Activated CD4-positive, alpha-beta T cell treated with anti-CD3 and anti-CD28 coated beads, Interleukin-2, amount 10 ng/mL, durations not matched to agents 24 days and 14 days (primary cell): ENCODE results near the gene USP12. TPM values are rescaled to one million over a fixed set of nuclear protein-coding genes. Genes with fewer than 3 reads are reported as not detected.
"Not testable (repeated sequence)": the region's sequence is repeated elsewhere in the genome, so short reads cannot be mapped to it uniquely, and the experiment has no call there.

Experiments
- DNase-seq: peaks from one replicate; pipeline ENCODE4 v3.0.0; 2022
- H3K27ac Mint-ChIP-seq: one replicate; pipeline ENCODE4 v1.8.0; 2022; ENCODE audit warnings: mild to moderate bottlenecking, mixed read lengths
- H3K27me3 Mint-ChIP-seq: one replicate; pipeline ENCODE4 v1.8.0; 2022; ENCODE audit warnings: mixed read lengths
- H3K36me3 Mint-ChIP-seq: one replicate; pipeline ENCODE4 v1.8.0; 2022; ENCODE audit warnings: low read depth, mild to moderate bottlenecking, mixed read lengths
- H3K4me1 Mint-ChIP-seq: one replicate; pipeline ENCODE4 v1.8.0; 2021; ENCODE audit warnings: mixed read lengths
- H3K4me3 Mint-ChIP-seq: one replicate; pipeline ENCODE4 v1.8.0; 2022; ENCODE audit warnings: mild to moderate bottlenecking, moderate library complexity, mixed read lengths
- H3K9me3 Mint-ChIP-seq: one replicate; pipeline ENCODE4 v1.8.0; 2021; ENCODE audit warnings: mixed read lengths
- intact Hi-C: fragments of 100-400 bp; cut with micrococcal nuclease; formaldehyde crosslinking; loops from one replicate; pipeline ENCODE4 v1.15.1; 2023
- total RNA-seq: library from RNA; stranded (reverse); gene quantifications from 2 replicates; pipeline ENCODE4 v1.2.3, GENCODE V29; 2022

Gene USP12
- total RNA-seq, 1 donor from 2014 or later = 47.0 TPM

DNA sequence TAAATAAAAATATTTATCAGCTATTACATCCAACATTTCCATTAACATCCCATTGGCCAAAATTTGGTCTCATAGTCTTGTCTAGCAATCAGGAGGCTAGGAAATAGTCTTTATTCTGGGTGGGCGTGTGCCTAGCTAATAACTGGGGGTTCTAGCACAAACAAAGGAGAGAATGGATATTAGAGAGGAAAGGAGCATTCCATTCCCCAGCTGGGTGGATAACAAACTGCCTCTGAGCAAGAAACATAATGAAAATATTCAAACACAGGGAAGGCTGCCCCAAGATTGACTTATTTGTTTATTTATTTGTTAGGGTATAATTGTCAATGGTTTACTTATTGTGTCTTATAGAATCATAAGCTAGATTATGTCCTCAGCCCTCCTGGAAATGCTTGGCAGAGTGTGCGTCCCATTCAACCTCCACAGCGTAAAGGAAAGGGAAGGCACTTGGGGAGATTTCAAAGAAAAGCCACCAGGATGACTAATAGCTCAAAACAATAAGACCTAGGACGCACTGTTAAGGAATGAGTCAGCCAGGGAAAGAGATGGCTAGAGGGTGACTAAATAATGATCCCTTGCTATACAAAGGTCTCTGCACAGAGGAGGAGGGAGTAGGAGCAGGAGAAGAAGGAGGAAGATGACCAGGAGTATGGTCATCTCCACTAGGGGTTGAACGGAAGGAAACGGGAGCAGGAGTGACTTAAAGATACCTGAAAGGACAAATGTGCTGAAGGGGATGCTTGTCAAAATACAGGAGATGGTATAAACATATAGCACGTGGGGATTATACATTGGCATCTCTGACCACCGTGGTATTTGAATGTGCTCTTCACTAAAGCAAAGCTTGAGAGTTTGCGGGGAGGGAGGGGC lies 23.5 kb upstream of the USP12 start:
- H3K9me3 Mint-ChIP-seq = no peaks in the 10 kb centered on the region
- peaks cover 2% of the 10 kb centered on the region for H3K27me3 Mint-ChIP-seq
- no peak for DNase-seq
- intact Hi-C loops = loop anchor here (1.0 to 2.0 kb wide), 2 partner anchors 23 to 64 kb away; no protein-coding TSS in a partner anchor
- peak overlapping the region; percentile 19 for H3K4me3 Mint-ChIP-seq
- H3K27ac Mint-ChIP-seq = peak overlapping the region; percentile 15
- peaks cover 16% of the 10 kb centered on the region for H3K4me1 Mint-ChIP-seq
- H3K36me3 Mint-ChIP-seq = no peaks in the 10 kb centered on the region

DNA sequence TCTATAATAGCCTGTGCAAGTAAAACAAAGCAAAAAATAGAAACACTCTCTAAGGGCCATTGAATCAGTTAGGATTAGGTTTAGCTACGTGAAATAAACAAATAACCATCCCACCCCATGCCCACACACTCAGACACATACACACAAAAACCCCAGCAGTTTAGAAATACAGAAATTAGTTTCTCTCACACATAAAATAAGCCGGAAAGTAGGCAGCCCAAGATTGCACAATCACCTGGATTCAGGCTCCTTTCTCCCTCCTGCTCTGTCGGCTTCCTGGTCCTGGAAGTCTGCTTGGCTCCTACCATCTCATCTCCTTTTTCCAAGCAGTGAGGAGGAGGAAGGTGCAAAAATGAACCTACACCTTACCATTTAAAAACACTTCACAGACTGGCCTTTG lies 22.6 kb upstream of the USP12 start:
- Mint-ChIP-seq H3K36me3 (no peaks in the 10 kb centered on the region), H3K27me3 (peaks cover 2% of the 10 kb centered on the region), H3K9me3 (no peaks in the 10 kb centered on the region), H3K27ac (no peak overlapping the region), H3K4me1 (peaks cover 16% of the 10 kb centered on the region), H3K4me3 (no peak overlapping the region)
- DNase-seq = no peak
- intact Hi-C loops = loop anchor here (2.0 kb wide), 1 partner anchor 63 kb away; no protein-coding TSS in a partner anchor

DNA sequence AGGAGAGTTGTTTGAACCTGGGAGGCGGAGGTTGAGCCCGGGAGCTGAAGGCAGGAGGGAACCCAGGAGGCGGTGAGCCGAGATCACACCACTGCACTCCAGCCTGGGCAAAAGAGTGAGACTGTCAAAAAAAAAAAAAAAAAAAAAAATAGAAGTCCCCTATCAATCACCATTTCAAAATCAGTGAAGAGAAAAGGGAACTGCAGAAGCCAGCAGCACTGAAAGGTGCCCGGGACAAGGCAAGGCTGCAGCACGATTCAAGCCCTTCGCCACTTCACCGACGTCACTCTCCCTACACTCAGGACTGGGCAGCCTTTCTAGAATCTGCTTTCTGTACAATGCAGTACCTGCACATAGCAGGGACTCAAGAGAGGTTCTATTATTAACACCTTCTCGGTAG lies 21.9 kb upstream of the USP12 start:
- H3K9me3 Mint-ChIP-seq = no peaks in the 10 kb centered on the region
- intact Hi-C loops = no loop called here
- H3K36me3 Mint-ChIP-seq = no peaks in the 10 kb centered on the region
- DNase-seq = no peak
- peaks cover 16% of the 10 kb centered on the region for H3K4me1 Mint-ChIP-seq
- no peak overlapping the region for H3K4me3 Mint-ChIP-seq
- H3K27me3 Mint-ChIP-seq = peaks cover 5% of the 10 kb centered on the region
- H3K27ac Mint-ChIP-seq = no peak overlapping the region

DNA sequence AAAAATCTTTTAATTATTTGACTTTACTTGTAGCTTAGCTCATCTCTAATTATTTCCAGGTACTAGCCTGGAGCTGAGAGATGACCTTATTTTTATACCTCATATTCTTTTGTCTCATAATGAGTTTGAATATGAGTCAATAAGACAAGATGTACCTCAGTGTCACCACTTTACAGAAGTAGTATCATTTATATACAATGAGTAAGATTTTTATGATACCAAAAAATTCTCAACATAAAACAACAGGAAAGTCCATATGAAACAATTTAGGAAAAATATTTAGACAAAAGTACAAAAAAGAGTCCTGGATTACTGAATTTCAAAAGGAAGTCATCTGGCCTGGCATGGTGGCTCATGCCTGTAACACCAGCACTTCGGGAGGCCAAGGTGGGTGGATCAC lies 21.4 kb upstream of the USP12 start:
- peaks cover 16% of the 10 kb centered on the region for H3K4me1 Mint-ChIP-seq
- H3K27ac Mint-ChIP-seq = no peak overlapping the region
- H3K9me3 Mint-ChIP-seq = no peaks in the 10 kb centered on the region
- H3K36me3 Mint-ChIP-seq = no peaks in the 10 kb centered on the region
- H3K27me3 Mint-ChIP-seq = peaks cover 5% of the 10 kb centered on the region
- intact Hi-C loops = no loop called here
- DNase-seq = no peak
- H3K4me3 Mint-ChIP-seq = no peak overlapping the region

DNA sequence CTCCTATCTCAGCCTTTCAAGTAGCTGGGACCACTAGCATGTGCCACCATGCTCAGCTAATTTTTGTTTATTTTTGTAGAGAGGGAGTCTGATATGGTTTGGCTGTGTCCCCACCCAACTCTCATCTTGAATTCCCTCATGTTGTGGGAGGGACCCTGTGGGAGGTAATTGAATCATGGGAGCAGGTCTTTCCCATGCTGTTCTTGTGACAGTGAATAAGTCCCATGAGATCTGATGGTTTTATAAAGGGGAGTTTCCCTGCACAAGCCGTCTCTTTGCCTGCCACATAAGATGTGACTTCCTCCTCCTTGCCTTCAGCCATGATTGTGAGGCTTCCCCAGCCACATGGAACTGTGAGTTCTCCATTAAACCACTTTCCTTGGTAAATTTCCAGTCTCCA lies 20.8 kb upstream of the USP12 start:
- H3K9me3 Mint-ChIP-seq, H3K27me3 Mint-ChIP-seq, H3K27ac Mint-ChIP-seq, DNase-seq, intact Hi-C loops, H3K36me3 Mint-ChIP-seq, H3K4me3 Mint-ChIP-seq: not testable (repeated sequence)
- peaks cover 16% of the 10 kb centered on the region for H3K4me1 Mint-ChIP-seq

DNA sequence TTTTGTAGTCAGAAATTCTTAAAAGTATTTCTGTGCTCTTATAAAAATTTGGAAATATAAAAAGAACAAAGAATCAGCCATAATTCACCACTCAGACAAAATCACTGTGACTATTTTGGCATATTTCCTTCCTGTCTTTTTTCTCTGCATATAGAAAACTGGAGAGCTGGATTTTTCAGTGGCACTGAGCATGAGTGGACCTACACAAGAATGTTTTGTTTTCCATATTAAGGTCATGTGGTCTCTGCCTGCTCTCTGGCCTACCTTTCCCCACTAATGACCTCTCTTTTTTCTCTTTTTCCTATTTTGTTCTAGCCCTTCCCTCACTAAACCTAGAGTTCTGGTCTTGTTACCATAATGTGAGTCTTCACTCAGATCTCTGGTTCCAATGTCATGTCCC lies 17.6 kb upstream of the USP12 start:
- peaks cover 5% of the 10 kb centered on the region for H3K4me1 Mint-ChIP-seq
- no peaks in the 10 kb centered on the region for H3K9me3 Mint-ChIP-seq
- H3K4me3 Mint-ChIP-seq = no peak overlapping the region
- H3K36me3 Mint-ChIP-seq = no peaks in the 10 kb centered on the region
- H3K27ac Mint-ChIP-seq = no peak overlapping the region
- no peak for DNase-seq
- H3K27me3 Mint-ChIP-seq = peaks cover 3% of the 10 kb centered on the region
- intact Hi-C loops = no loop called here

DNA sequence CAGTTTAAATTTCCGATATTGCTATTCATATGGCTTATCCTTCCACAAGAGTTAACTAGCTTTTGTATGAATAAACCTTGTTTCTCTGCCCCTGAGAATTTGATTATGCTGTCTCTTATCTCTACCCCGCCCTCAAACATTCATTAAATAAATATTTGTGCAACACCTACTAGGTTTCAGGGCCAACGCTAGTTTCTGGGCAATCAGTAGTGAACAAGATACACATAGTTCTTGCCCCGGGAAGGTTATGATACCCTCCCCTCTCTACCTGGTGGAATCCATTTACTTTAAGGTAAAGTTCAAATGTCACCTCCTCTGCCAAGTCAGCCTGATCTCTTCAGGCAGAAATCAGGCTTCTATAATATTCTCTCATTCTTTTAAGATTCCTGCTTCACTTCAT lies 16.6 kb upstream of the USP12 start:
- no peaks in the 10 kb centered on the region for H3K9me3 Mint-ChIP-seq
- no peak for DNase-seq
- H3K4me1 Mint-ChIP-seq = peaks cover 1% of the 10 kb centered on the region
- no peak overlapping the region for H3K4me3 Mint-ChIP-seq
- H3K27ac Mint-ChIP-seq = no peak overlapping the region
- no peaks in the 10 kb centered on the region for H3K36me3 Mint-ChIP-seq
- peaks cover 3% of the 10 kb centered on the region for H3K27me3 Mint-ChIP-seq
- intact Hi-C loops = no loop called here

DNA sequence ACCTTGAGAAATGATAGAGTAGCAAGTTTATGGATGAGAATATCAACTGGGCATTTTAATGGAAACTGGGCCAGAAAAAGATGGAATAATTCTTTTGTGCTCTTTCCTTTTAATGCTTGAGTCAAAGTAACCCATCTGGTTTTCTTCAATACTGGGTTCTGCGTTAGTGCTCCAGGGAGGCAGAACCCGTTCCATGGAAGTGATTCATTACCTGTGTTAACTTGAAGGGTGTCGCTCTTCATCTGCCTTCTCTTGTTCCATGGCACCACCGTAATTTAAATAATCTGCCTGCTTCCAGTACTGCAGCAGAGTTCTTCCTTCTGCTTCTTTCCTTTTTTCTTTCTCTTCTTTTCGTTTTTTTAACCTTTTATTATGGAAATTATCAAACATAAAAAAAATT lies 14.7 kb upstream of the USP12 start:
- DNase-seq = no peak
- intact Hi-C loops = no loop called here
- H3K36me3 Mint-ChIP-seq = no peaks in the 10 kb centered on the region
- no peaks in the 10 kb centered on the region for H3K9me3 Mint-ChIP-seq
- H3K4me1 Mint-ChIP-seq = no peaks in the 10 kb centered on the region
- H3K27ac Mint-ChIP-seq = no peak overlapping the region
- no peak overlapping the region for H3K4me3 Mint-ChIP-seq
- H3K27me3 Mint-ChIP-seq = peaks cover 5% of the 10 kb centered on the region

DNA sequence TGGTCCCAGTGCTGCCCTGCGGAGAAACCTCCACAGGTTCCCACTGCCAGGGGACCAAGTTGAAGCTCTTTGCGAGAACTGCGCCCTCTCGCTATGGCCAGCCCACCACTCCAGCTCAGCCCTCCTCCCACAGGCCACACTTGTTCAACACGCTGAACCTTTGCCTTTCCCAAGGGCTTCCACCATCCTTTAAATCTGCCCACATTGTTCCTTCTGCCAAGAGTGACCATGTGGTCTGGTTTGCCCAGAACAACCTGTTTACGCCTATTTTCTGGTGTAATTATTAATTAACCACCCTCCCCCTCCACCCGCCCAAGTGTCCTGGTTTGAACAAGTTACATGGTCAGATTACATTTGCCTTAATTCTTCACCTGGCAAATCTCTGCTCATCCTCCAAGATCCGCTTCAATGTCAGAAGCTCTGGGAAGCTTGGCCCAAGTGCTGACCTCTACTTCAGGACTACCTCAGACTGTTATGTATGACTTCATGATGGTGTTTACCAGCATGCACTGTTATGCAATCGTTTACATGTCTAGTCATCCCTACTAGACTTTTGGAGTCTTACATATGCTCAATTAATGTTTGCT lies 12.0 kb upstream of the USP12 start:
- intact Hi-C loops = no loop called here
- H3K9me3 Mint-ChIP-seq = no peaks in the 10 kb centered on the region
- no peaks in the 10 kb centered on the region for H3K4me1 Mint-ChIP-seq
- DNase-seq = no peak
- H3K27me3 Mint-ChIP-seq = peaks cover 6% of the 10 kb centered on the region
- H3K36me3 Mint-ChIP-seq = no peaks in the 10 kb centered on the region
- no peak overlapping the region for H3K27ac Mint-ChIP-seq
- no peak overlapping the region for H3K4me3 Mint-ChIP-seq

DNA sequence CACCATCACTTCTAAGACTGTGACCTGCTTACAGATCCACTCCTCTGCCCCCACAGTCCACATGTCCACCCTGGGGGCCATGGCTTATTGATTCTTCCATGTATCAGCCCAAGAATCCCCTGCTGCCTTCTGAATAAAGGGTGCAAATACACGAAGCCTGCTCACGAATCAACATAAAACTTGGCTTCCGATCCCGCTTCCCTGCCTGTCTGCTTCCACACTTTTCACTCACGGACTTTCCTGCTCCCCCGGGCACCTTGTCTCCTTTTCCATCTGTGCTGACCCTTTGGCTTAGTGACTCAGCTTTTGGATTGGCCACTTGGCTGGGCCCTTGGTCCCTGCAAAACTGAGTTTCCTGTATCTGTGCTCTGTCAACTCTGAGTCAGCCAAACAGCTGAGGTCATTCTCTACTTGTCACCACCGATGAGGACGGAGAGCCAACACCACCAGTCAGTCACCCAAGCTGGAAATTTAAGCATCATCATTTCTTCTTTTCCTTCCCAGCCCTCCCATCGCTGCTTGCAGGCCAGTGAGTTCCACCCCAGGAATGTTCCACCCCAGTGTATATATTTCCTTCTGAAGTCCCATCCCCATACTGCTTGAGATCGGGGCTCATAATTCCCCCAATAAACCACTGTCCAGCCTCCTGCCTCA lies 11.4 kb upstream of the USP12 start:
- no peaks in the 10 kb centered on the region for H3K36me3 Mint-ChIP-seq
- H3K27me3 Mint-ChIP-seq = peaks cover 4% of the 10 kb centered on the region
- no peak for DNase-seq
- no peaks in the 10 kb centered on the region for H3K9me3 Mint-ChIP-seq
- no peaks in the 10 kb centered on the region for H3K4me1 Mint-ChIP-seq
- H3K27ac Mint-ChIP-seq = no peak overlapping the region
- H3K4me3 Mint-ChIP-seq = no peak overlapping the region
- intact Hi-C loops = no loop called here

DNA sequence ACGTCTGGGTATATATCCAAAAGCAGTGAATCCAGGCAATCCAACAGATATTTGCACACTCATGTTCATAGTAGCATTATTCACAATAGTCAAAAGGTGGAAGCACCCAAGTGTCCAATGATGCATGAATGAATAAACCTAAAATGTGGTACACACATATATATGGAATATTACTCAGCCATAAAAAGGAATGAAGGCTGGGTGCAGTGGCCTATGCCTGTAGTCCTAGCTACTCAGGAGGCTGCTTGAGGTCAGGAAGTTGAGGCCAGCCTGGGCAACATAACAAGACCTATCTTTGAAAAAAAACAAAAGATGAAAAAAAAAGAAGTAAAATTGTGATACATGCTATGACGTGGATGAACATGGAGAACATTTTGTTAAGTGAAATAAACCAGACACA lies 10.4 kb upstream of the USP12 start:
- Mint-ChIP-seq H3K27me3 (peaks cover 4% of the 10 kb centered on the region), H3K36me3 (no peaks in the 10 kb centered on the region), H3K27ac (no peak overlapping the region), H3K9me3 (no peaks in the 10 kb centered on the region), H3K4me1 (peaks cover 2% of the 10 kb centered on the region), H3K4me3 (no peak overlapping the region)
- intact Hi-C loops = no loop called here
- DNase-seq = no peak

DNA sequence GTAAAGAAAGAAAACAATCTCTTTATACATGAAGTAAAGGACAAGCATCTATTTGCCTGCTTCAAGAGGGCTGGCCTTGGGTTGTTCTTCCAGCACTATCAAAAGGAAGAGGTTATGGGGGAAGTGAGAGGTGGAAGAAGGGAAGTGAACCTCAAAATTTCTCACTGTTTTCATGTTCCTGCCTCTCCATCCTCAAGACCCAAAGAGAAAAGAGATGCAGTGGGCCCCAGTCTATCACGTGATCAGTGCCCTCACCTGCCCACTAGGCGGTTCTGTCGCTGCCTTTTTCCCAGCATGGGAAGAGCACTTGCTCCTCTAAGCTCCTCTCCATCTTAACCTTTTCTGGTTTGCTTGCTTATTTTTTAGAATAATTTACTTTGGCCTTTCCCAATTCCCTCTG lies 6.2 kb upstream of the USP12 start:
- Mint-ChIP-seq H3K4me1 (peaks cover 14% of the 10 kb centered on the region), H3K4me3 (no peak overlapping the region), H3K36me3 (no peaks in the 10 kb centered on the region), H3K27ac (no peak overlapping the region), H3K9me3 (no peaks in the 10 kb centered on the region), H3K27me3 (peaks cover 2% of the 10 kb centered on the region)
- intact Hi-C loops = loop anchor here (10.0 kb wide), 1 partner anchor 277 kb away; the partner anchor contains the start of gene MTIF3
- no peak for DNase-seq

DNA sequence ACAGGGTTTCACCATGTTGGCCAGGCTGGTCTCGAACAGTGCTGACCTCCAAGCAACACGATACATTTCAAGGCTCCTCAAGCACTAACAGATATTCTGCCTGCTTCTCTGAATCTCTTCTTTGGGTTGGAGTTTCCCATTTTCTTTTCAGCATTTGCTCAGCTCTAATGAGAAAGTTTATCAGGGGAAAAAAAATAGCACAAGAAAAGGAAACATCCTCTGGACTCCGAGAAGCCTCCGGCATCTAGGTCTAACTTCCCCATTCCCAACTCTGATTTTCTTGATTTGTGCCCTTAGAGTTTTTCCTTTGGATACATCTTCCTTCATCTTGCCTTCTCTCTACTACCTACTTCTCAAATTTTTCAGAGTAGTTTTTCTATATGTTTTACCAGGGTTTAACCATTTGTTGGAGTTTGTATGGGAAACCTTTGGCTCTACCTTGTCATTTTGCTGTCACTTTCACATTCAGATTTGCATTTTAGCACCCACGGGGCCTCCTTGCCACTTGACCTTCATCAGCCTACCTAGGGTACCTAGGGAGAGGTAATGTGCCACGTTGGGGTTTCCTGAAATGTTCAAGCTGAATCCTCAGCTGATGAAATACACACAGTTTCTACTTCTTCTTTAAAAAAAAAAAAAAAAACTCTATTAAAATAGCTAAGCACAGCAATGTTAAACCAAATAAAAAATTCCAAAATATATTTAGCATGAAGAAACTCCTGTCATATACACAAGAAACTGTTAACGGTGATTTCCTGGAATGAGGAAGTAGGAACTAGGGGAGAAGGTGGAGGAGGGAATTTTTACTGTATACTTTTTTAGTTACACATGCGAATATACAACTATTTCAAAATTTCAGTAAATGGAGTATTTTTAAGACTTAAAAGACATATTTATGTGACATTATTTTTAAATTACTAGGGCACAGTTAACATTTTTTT lies 5.1 kb upstream of the USP12 start:
- intact Hi-C loops = loop anchor here (10.0 kb wide), 1 partner anchor 278 kb away; the partner anchor contains the start of gene MTIF3
- DNase-seq = no peak
- Mint-ChIP-seq H3K36me3 (no peaks in the 10 kb centered on the region), H3K4me3 (no peak overlapping the region), H3K27me3 (peaks cover 2% of the 10 kb centered on the region), H3K9me3 (no peaks in the 10 kb centered on the region), H3K27ac (no peak overlapping the region), H3K4me1 (peaks cover 21% of the 10 kb centered on the region)
